ENCODE data around the gene PAF1.

The PAF1 gene

GRCh38 chr19:39405261-39405957, 14.5 kb upstream of the PAF1 start:
- DNase-seq: no peak

- DNase-seq: peak; percentile 100
These were observed 12.7 kb upstream of the PAF1 start for GRCh38 chr19:39403331-39404312.

- peak; percentile 89 for DNase-seq
These were observed 11.7 kb upstream of the PAF1 start for GRCh38 chr19:39402346-39403300.

- DNase-seq: peak; percentile 64
These were observed 10.8 kb upstream of the PAF1 start for GRCh38 chr19:39401549-39402345.

GRCh38 chr19:39401070-39401548, 10.2 kb upstream of the PAF1 start:
- no peak for DNase-seq

- no peak for DNase-seq
These were observed 9.2 kb upstream of the PAF1 start for GRCh38 chr19:39400061-39400460.

GRCh38 chr19:39399668-39400050, 8.8 kb upstream of the PAF1 start:
- DNase-seq: no peak

GRCh38 chr19:39398297-39398864, 7.5 kb upstream of the PAF1 start:
- DNase-seq: peak; percentile 59

- peak; percentile 79 for DNase-seq
These were observed 6.7 kb upstream of the PAF1 start for GRCh38 chr19:39397360-39398296.

GRCh38 chr19:39390451-39390750, 505 bp downstream of the PAF1 start:
- DNase-seq: no peak

- no peak for DNase-seq
These were observed 1.1 kb downstream of the PAF1 start for GRCh38 chr19:39389631-39390414.

GRCh38 chr19:39388657-39389056, 2.2 kb downstream of the PAF1 start:
- DNase-seq: no peak

- no peak for DNase-seq
These were observed 4.3 kb downstream of the PAF1 start for GRCh38 chr19:39386557-39386956.

GRCh38 chr19:39385629-39386411, 5.1 kb downstream of the PAF1 start:
- no peak for DNase-seq

- no peak for DNase-seq
These were observed 5.9 kb downstream of the PAF1 start for GRCh38 chr19:39384839-39385568.

- DNase-seq: no peak
These were observed 7.7 kb downstream of the PAF1 start for GRCh38 chr19:39382991-39383828.

Data from fibroblast of upper back skin (primary cell).